ENCODE measurements around the gene IPO5.

GRCh38 chr13:98069985-98070384 is 116.5 kb downstream of the IPO5 start:
- TF ChIP-seq CTCF (IDR thresholded peaks at IDR 0.05): no peak
- no peak for TF ChIP-seq POLR2A (IDR thresholded peaks at IDR 0.05)
